Measurements from ENCODE around the gene GNAS-AS1.

- no peak for TF ChIP-seq CTCF (IDR thresholded peaks at IDR 0.05)
- TF ChIP-seq EP300 (IDR thresholded peaks at IDR 0.05; ENCODE audit: low read depth) = no peak
- TF ChIP-seq POLR2AphosphoS5 (IDR thresholded peaks at IDR 0.05) = no peak
Observed at GRCh38 chr20:58888103-58888502, 37.4 kb upstream of the GNAS-AS1 start.

Data from transverse colon (tissue), 4 donors.